Activated B cell treated with CpG ODN at 0.5 μM for 24 hours (primary cell): Measurements from ENCODE around the gene RASD2. TPM values are rescaled to one million over a fixed set of nuclear protein-coding genes. Genes with fewer than 3 reads are reported as not detected.

Experiments used
- ATAC-seq: fragments of 200-7000 bp; cut with Tn5 transposase; one replicate; pipeline ENCODE4 v1.10.0; 2021; ENCODE audit warnings: low read depth, mild to moderate bottlenecking, moderate library complexity
- CTCF ChIA-PET: fragments of 350-600 bp; sonication (Branson Sonifier 250); formaldehyde crosslinking; loops from one replicate; lab custom pipeline; 2021; ENCODE audit warnings: antibody characterized with exemption; lab: Charles Lee
- POLR2A ChIA-PET: fragments of 350-600 bp; sonication (Branson Sonifier 250); formaldehyde crosslinking; loops from one replicate; lab custom pipeline; 2021; ENCODE audit warnings: antibody characterized with exemption; lab: Charles Lee
- DNase-seq: peaks from one replicate; pipeline ENCODE4 v3.0.0; 2022
- H3K27ac Mint-ChIP-seq: one replicate; pipeline ENCODE4 v1.8.0; 2020; ENCODE audit warnings: mixed read lengths
- H3K27me3 Mint-ChIP-seq: one replicate; pipeline ENCODE4 v1.8.0; 2021; ENCODE audit warnings: mixed read lengths
- H3K36me3 Mint-ChIP-seq: one replicate; pipeline ENCODE4 v1.8.0; 2021; ENCODE audit warnings: low read depth, mixed read lengths
- H3K4me1 Mint-ChIP-seq: one replicate; pipeline ENCODE4 v1.8.0; 2021; ENCODE audit warnings: mixed read lengths
- H3K4me3 Mint-ChIP-seq: one replicate; pipeline ENCODE4 v1.8.0; 2020; ENCODE audit warnings: mild to moderate bottlenecking, mixed read lengths
- H3K9me3 Mint-ChIP-seq: one replicate; pipeline ENCODE4 v1.8.0; 2020; ENCODE audit warnings: mixed read lengths
- CTCF ChIP-seq: fragments of 200-600 bp; IDR thresholded peaks from one replicate; pipeline ENCODE4 v1.8.0; 2022; ENCODE audit warnings: antibody characterized with exemption, mild to moderate bottlenecking
- intact Hi-C: fragments of 100-400 bp; cut with micrococcal nuclease; formaldehyde crosslinking; loops from one replicate; pipeline ENCODE4 v1.15.1; 2024
- total RNA-seq: library from RNA; stranded (reverse); gene quantifications from 2 replicates; pipeline ENCODE4 v1.2.3, GENCODE V29; 2022

Gene RASD2
- total RNA-seq, 1 donor from 2014 or later: not detected

- H3K4me1 Mint-ChIP-seq: no peaks in the 10 kb centered on the region
- POLR2A ChIA-PET: no interaction called here
- H3K9me3 Mint-ChIP-seq: no peaks in the 10 kb centered on the region
- H3K27ac Mint-ChIP-seq: no peak overlapping the region
- intact Hi-C loops: no loop called here
- CTCF ChIA-PET: no interaction called here
- DNase-seq: no peak
- H3K4me3 Mint-ChIP-seq: no peak overlapping the region
- ATAC-seq: no peak
- no peak for TF ChIP-seq CTCF
- H3K27me3 Mint-ChIP-seq: peaks cover 3% of the 10 kb centered on the region
- no peaks in the 10 kb centered on the region for H3K36me3 Mint-ChIP-seq
Observed at GRCh38 chr22:35576671-35577070, 36.0 kb downstream of the RASD2 start.

DNA sequence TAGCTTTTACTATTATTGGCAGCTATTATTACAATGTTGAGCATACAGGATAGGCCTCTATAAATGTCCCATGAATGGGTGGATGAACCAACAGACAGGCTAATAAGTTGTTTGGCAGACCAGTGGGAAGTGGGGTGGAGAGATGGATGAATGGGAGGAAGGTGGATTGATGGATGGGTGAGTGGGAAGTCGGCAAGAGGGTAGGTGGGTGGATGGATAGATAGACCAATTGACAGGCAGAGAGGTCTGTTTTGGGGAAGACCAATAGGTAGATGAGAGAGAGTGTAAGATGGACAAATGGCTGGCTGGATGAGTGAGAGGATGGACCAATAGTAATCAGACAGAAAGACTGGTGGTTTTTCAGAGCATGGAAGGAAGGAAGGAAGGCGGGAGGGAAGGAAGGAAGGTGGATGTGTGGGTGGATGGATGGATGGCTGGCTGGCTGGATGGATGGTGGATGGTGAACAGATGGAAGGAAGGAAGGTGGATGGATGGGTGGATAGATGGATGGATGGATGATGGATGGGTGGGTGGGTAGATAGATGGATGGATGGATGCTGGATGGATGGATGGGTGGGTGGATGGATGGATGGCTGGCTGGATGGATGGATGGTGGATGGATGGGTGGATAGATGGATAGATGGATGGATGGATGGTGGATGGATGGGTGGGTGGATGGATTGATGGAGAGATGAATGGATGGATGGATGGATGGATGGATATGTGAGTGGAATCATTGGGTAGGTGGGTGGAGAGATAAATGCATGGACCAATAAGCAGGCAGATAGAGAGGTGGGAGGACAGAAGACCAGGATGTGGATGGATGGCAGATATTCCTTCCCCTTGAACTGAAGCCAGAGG, 37.4 kb downstream of the RASD2 start:
- Mint-ChIP-seq H3K27me3 (peaks cover 3% of the 10 kb centered on the region), H3K36me3 (no peaks in the 10 kb centered on the region), H3K27ac (no peak overlapping the region), H3K4me1 (peaks cover 2% of the 10 kb centered on the region), H3K9me3 (no peaks in the 10 kb centered on the region), H3K4me3 (no peak overlapping the region)
- DNase-seq: no peak
- TF ChIP-seq CTCF: no peak
- ChIA-PET POLR2A (no interaction called here), CTCF (no interaction called here)
- intact Hi-C loops: no loop called here
- ATAC-seq: no peak

DNA sequence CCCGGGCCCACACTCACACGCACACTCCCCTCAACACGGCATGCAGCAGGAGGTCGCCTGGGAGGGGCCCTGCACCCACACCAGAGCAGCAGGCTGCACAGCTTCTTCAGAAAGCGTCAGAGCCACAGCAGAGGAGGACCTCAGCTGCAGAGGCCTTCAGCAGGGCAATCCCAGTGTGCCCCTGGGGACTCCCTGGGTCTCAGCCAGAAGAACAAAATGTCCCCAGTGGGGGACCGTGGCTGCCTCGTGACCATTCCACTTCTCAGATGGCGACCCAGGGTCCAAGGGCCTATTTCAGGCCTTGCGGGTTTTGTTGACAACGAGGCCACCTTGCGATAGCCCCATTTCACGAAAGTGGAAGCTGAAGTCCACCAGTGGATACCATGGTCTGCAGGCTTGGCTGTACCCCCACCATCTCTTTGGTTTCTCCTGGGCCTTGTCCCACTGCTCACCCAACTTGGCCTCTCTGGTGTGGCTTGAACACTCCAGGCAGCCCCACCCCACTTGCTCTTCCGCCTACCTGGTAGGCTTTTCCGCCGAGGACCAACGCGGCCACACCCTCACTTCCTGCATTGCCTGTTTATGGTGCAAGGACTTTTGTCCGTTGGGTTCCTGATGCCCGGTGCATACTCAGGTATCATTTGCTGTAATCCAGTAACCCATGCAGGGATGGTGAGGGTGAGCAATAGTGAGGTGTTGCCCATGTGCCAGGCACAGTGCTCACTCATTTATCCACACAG, 38.4 kb downstream of the RASD2 start:
- no peaks in the 10 kb centered on the region for H3K9me3 Mint-ChIP-seq
- ChIA-PET CTCF (no interaction called here), POLR2A (interaction anchor here (0.6 kb wide), 1 partner anchor 272 kb away, joined by 5 read pairs; no protein-coding TSS in a partner anchor)
- DNase-seq (no peak), ATAC-seq (no peak)
- TF ChIP-seq CTCF: no peak
- H3K36me3 Mint-ChIP-seq: no peaks in the 10 kb centered on the region
- no peak overlapping the region for H3K4me3 Mint-ChIP-seq
- peaks cover 3% of the 10 kb centered on the region for H3K27me3 Mint-ChIP-seq
- H3K4me1 Mint-ChIP-seq: peaks cover 4% of the 10 kb centered on the region
- intact Hi-C loops: no loop called here
- no peak overlapping the region for H3K27ac Mint-ChIP-seq

DNA sequence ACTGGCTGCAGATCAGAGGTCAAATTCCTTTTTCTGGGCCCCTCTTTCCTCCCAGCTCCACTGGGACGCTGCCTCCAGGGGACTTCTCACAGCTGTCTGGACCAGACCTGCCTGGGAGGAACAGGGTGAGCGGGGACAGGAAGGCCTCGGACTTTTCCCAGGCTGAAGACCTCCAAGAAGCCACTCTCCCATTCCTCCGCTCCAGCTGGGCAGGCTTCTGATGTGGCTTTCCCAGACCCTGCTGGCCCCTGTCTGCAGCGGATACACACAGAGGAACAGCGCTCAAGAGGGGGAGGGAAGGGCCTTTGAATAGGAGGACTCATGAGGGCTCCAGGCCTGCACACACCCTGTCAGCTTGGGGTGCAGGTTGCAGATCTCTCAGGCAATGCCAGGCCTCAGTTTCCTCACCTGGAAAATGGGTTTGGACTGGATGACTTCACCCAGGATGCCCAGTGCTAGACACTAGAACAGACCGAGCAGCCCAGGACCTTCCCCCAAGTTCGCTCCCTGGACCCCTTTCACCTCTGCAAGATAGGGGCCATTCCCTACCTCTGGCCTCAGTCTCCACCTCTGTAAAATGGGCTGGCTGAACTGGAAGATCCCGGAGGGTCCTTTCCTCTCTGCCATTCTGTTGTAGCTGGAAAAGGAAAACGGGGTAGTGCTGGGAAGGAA, 39.9 kb downstream of the RASD2 start:
- ATAC-seq (no peak), DNase-seq (no peak)
- Mint-ChIP-seq H3K27me3 (no peaks in the 10 kb centered on the region), H3K9me3 (no peaks in the 10 kb centered on the region), H3K4me1 (peaks cover 4% of the 10 kb centered on the region), H3K36me3 (no peaks in the 10 kb centered on the region), H3K4me3 (no peak overlapping the region), H3K27ac (no peak overlapping the region)
- CTCF ChIA-PET: interaction anchor here (1.0 to 4.6 kb wide), 2 partner anchors 228 to 230 kb away, joined by 3 to 69 read pairs; no protein-coding TSS in a partner anchor
- intact Hi-C loops: loop anchor here (5.0 kb wide), 1 partner anchor 42 kb away; no protein-coding TSS in a partner anchor
- POLR2A ChIA-PET: no interaction called here
- TF ChIP-seq CTCF: no peak
